CD4-positive, alpha-beta T cell treated with Interleukin-15 for 4 hours (primary cell): ENCODE measurements around the gene FOXP3.
"Not testable (repeated sequence)": the region's sequence is repeated elsewhere in the genome, so short reads cannot be mapped to it uniquely, and the experiment has no call there.

ENCODE experiments used
- DNase-seq: peaks from one replicate; pipeline ENCODE4 v3.0.0-alpha.2; 2020; ENCODE audit warnings: low spot score

Gene FOXP3

GRCh38 chrX:49264460-49264859 is at the start of gene FOXP3:
FOXP3 (minus strand) TSS chrX:49264710; CDS start chrX:49258505, 6,205 bp downstream.
- DNase-seq = peak; percentile 43

- DNase-seq = no peak
Measured at GRCh38 chrX:49312176-49312575, 47.7 kb upstream of the FOXP3 start.

- DNase-seq = no peak
Measured at GRCh38 chrX:49310371-49310770, 45.9 kb upstream of the FOXP3 start.

GRCh38 chrX:49309401-49309981 is 45.0 kb upstream of the FOXP3 start:
- DNase-seq = peak; percentile 18

- peak; percentile 29 for DNase-seq
Measured at GRCh38 chrX:49308604-49309269, 44.2 kb upstream of the FOXP3 start.

GRCh38 chrX:49307775-49308174 is 43.3 kb upstream of the FOXP3 start:
- not testable (repeated sequence) for DNase-seq

- no peak for DNase-seq
Measured at GRCh38 chrX:49303346-49303745, 38.8 kb upstream of the FOXP3 start, which contains the start of gene GAGE10. GAGE10 (plus strand) TSS chrX:49303646; CDS start chrX:49304860, 1,214 bp downstream.

- no peak for DNase-seq
Measured at GRCh38 chrX:49300703-49301102, 36.2 kb upstream of the FOXP3 start.

- not testable (repeated sequence) for DNase-seq
Measured at GRCh38 chrX:49299293-49299692, 34.8 kb upstream of the FOXP3 start.

GRCh38 chrX:49292400-49293362 is 28.2 kb upstream of the FOXP3 start:
- DNase-seq = no peak

- peak; percentile 69 for DNase-seq
Measured at GRCh38 chrX:49291615-49292337, 27.3 kb upstream of the FOXP3 start.

GRCh38 chrX:49290215-49290614 is 25.7 kb upstream of the FOXP3 start:
- DNase-seq = no peak

GRCh38 chrX:49287665-49288064 is 23.2 kb upstream of the FOXP3 start:
- no peak for DNase-seq

GRCh38 chrX:49286581-49286980 is 22.1 kb upstream of the FOXP3 start:
- no peak for DNase-seq

GRCh38 chrX:49286136-49286535 is 21.6 kb upstream of the FOXP3 start:
- no peak for DNase-seq

GRCh38 chrX:49284212-49284611 is 19.7 kb upstream of the FOXP3 start:
- no peak for DNase-seq

GRCh38 chrX:49282647-49283011 is 18.1 kb upstream of the FOXP3 start:
- DNase-seq = no peak

GRCh38 chrX:49278081-49278480 is 13.6 kb upstream of the FOXP3 start:
- DNase-seq = no peak

- DNase-seq = peak; percentile 62
Measured at GRCh38 chrX:49277535-49277830, 13.0 kb upstream of the FOXP3 start.

- DNase-seq = peak; percentile 38
Measured at GRCh38 chrX:49276671-49277534, 12.4 kb upstream of the FOXP3 start.

GRCh38 chrX:49276207-49276606 is 11.7 kb upstream of the FOXP3 start:
- no peak for DNase-seq
